IMR-90 (cell line): Measurements from ENCODE around the gene TMTC1. TPM values are rescaled to one million over a fixed set of nuclear protein-coding genes. Genes with fewer than 3 reads are reported as not detected.

Experiments used
- ATAC-seq: fragments of 200-7000 bp; cut with Tn5 transposase; 2 replicates; pipeline ENCODE4 v1.9.1; 2020; ENCODE audit warnings: low read depth, mild to moderate bottlenecking, moderate library complexity
- BruUV-seq: library from RNA; stranded (reverse); fragments of 400-500 nt; replicated peaks from 2 replicates; lab custom pipeline; 2021; lab: Mats Ljungman, UMichigan
- CTCF ChIA-PET: fragments of 300-600 bp; formaldehyde crosslinking; extraction: SDS; loops from one replicate; lab custom pipeline; 2021; ENCODE audit warnings: antibody characterized with exemption; lab: Yijun Ruan, JAX
- POLR2A ChIA-PET: fragments of 300-600 bp; sonication (Branson Sonifier 250); formaldehyde crosslinking; loops from one replicate; lab custom pipeline; 2022; ENCODE audit warnings: antibody characterized with exemption; ENCODE audit not compliant: unreplicated experiment; lab: Charles Lee
- DNase-seq: peaks from one replicate; pipeline ENCODE4 v3.0.0; 2013
- H2AFZ ChIP-seq: replicated peaks from 2 replicates; pipeline ENCODE3; 2013; ENCODE audit warnings: low read length, mild to moderate bottlenecking; ENCODE audit not compliant: poor library complexity
- H2AK5ac ChIP-seq: 2 replicates; pipeline ENCODE4 v1.6.1; 2013; ENCODE audit warnings: low read depth, low read length, inconsistent platforms
- H2AK9ac ChIP-seq: replicated peaks from 2 replicates; pipeline ENCODE3; 2013; ENCODE audit warnings: mild to moderate bottlenecking, low read depth, low read length, moderate library complexity; ENCODE audit not compliant: poor library complexity
- H2BK120ac ChIP-seq: 2 replicates; pipeline ENCODE4 v1.6.1; 2013; ENCODE audit warnings: low read depth, low read length, inconsistent platforms
- H2BK15ac ChIP-seq: 3 replicates; pipeline ENCODE4 v1.6.1; 2013; ENCODE audit warnings: low read depth, low read length, inconsistent platforms
- H2BK20ac ChIP-seq: 2 replicates; pipeline ENCODE4 v1.6.1; 2013; ENCODE audit warnings: low read depth, mild to moderate bottlenecking, inconsistent platforms, low read length, moderate library complexity
- H2BK5ac ChIP-seq: 2 replicates; pipeline ENCODE4 v1.6.1; 2013; ENCODE audit warnings: mild to moderate bottlenecking, low read depth, low read length, inconsistent platforms; ENCODE audit not compliant: poor library complexity, severe bottlenecking
- H3K14ac ChIP-seq: replicated peaks from 2 replicates; pipeline ENCODE4 v1.6.1; 2013; ENCODE audit warnings: low read depth, low read length, inconsistent platforms
- H3K18ac ChIP-seq: 2 replicates; pipeline ENCODE4 v1.6.1; 2013; ENCODE audit warnings: low read depth, low read length, control low read depth
- H3K23ac ChIP-seq: 2 replicates; pipeline ENCODE4 v1.6.1; 2013; ENCODE audit warnings: low read depth, low read length, inconsistent platforms
- H3K27ac ChIP-seq: 2 replicates; pipeline ENCODE4 v1.5.1; 2013; ENCODE audit warnings: mild to moderate bottlenecking, control low read depth, low read length; ENCODE audit not compliant: insufficient read depth
- H3K27me3 ChIP-seq: 2 replicates; pipeline ENCODE4 v1.6.1; 2013; ENCODE audit warnings: low read length; ENCODE audit not compliant: control insufficient read depth, insufficient read depth
- H3K36me3 ChIP-seq: 2 replicates; pipeline ENCODE4 v1.6.1; 2013; ENCODE audit warnings: low read length, mixed read lengths; ENCODE audit not compliant: control insufficient read depth, insufficient read depth
- H3K4ac ChIP-seq: 2 replicates; pipeline ENCODE4 v1.6.1; 2013; ENCODE audit warnings: low read depth, low read length, inconsistent platforms
- H3K4me1 ChIP-seq: 2 replicates; pipeline ENCODE4 v1.6.1; 2013; ENCODE audit warnings: low read length, mixed read lengths; ENCODE audit not compliant: control insufficient read depth, insufficient read depth
- H3K4me2 ChIP-seq: 2 replicates; pipeline ENCODE4 v1.6.1; 2013; ENCODE audit warnings: low read depth, mild to moderate bottlenecking, control low read depth, low read length, moderate library complexity
- H3K4me3 ChIP-seq: 2 replicates; pipeline ENCODE4 v1.5.1; 2013; ENCODE audit warnings: low read depth, mild to moderate bottlenecking, control low read depth, low read length, moderate library complexity; ENCODE audit not compliant: insufficient read depth
- H3K56ac ChIP-seq: 2 replicates; pipeline ENCODE4 v1.6.1; 2013; ENCODE audit warnings: low read length, inconsistent platforms; ENCODE audit not compliant: insufficient read depth; ENCODE audit errors: extremely low read depth
- H3K79me1 ChIP-seq, 2 experiments: 2 replicates each; pipeline ENCODE4 v1.6.1; 2013; ENCODE audit warnings: low read length in 2 of 2, inconsistent platforms in 1 of 2, low read depth in 1 of 2
- H3K9ac ChIP-seq: 2 replicates; pipeline ENCODE4 v1.6.1; 2013; ENCODE audit warnings: low read depth, low read length, control low read depth
- H3K9me1 ChIP-seq: 2 replicates; pipeline ENCODE4 v1.6.1; 2013; ENCODE audit warnings: low read length, inconsistent platforms; ENCODE audit not compliant: insufficient read depth
- H3K9me3 ChIP-seq: 2 replicates; pipeline ENCODE4 v1.6.1; 2013; ENCODE audit warnings: low read length; ENCODE audit not compliant: control insufficient read depth, insufficient read depth
- H4K20me1 ChIP-seq: 2 replicates; pipeline ENCODE4 v1.6.1; 2013; ENCODE audit warnings: low read length, inconsistent platforms; ENCODE audit not compliant: insufficient read depth
- H4K5ac ChIP-seq: 2 replicates; pipeline ENCODE4 v1.6.1; 2013; ENCODE audit warnings: mild to moderate bottlenecking, low read depth, low read length, control low read depth
- H4K8ac ChIP-seq, 2 experiments: 2 replicates each; pipeline ENCODE4 v1.6.1; 2013; ENCODE audit warnings: low read depth in 2 of 2, low read length in 2 of 2, control low read depth in 1 of 2, inconsistent platforms in 1 of 2
- H4K91ac ChIP-seq: 2 replicates; pipeline ENCODE4 v1.6.1; 2013; ENCODE audit warnings: low read depth, low read length, inconsistent platforms; ENCODE audit not compliant: insufficient read depth
- CEBPB ChIP-seq: IDR thresholded peaks from 2 replicates; pipeline ENCODE4 v1.6.1; 2012; ENCODE audit warnings: low read depth, low read length, improper control_type of control experiment
- CHD1 ChIP-seq: IDR thresholded peaks from 2 replicates; pipeline ENCODE4 v1.6.1; 2012; ENCODE audit warnings: low read depth, low read length, improper control_type of control experiment
- FOS ChIP-seq: fragments of 150-350 bp; IDR thresholded peaks from 2 replicates; pipeline ENCODE4 v1.6.1; 2016; ENCODE audit warnings: low read depth, low read length
- MAFK ChIP-seq: IDR thresholded peaks from 2 replicates; pipeline ENCODE4 v1.6.1; 2012; ENCODE audit warnings: low read depth, low read length, improper control_type of control experiment
- MAZ ChIP-seq: IDR thresholded peaks from 2 replicates; pipeline ENCODE4 v1.6.1; 2012; ENCODE audit warnings: low read depth, mild to moderate bottlenecking, low read length, improper control_type of control experiment, moderate library complexity, borderline replicate concordance
- MXI1 ChIP-seq: IDR thresholded peaks from 2 replicates; pipeline ENCODE4 v1.6.1; 2012; ENCODE audit warnings: low read depth, mild to moderate bottlenecking, low read length, moderate library complexity, borderline replicate concordance
- NFE2L2 ChIP-seq: fragments of 150-350 bp; IDR thresholded peaks from 2 replicates; pipeline ENCODE4 v1.6.1; 2016; ENCODE audit warnings: low read depth, mild to moderate bottlenecking, low read length
- POLR2A ChIP-seq: IDR thresholded peaks from 2 replicates; pipeline ENCODE4 v1.6.1; 2012; ENCODE audit warnings: mild to moderate bottlenecking, low read depth, low read length
- RAD21 ChIP-seq: IDR thresholded peaks from 2 replicates; pipeline ENCODE4 v1.6.1; 2012; ENCODE audit warnings: low read length, improper control_type of control experiment
- RCOR1 ChIP-seq: IDR thresholded peaks from 2 replicates; pipeline ENCODE4 v1.6.1; 2012; ENCODE audit warnings: mild to moderate bottlenecking, low read length, improper control_type of control experiment; ENCODE audit not compliant: insufficient replicate concordance
- RFX5 ChIP-seq: IDR thresholded peaks from 2 replicates; pipeline ENCODE4 v1.8.0; 2012; ENCODE audit warnings: low read depth, mild to moderate bottlenecking, low read length, moderate library complexity
- SMC3 ChIP-seq: fragments of 150-350 bp; IDR thresholded peaks from 2 replicates; pipeline ENCODE4 v1.6.1; 2016; ENCODE audit warnings: low read depth, mild to moderate bottlenecking, antibody characterized with exemption, low read length, moderate library complexity
- WGBS, 2 experiments: methylation state at CpG; one replicate each; pipeline versions ENCODE4 v1.1.5 to v1.1.7; 2013; ENCODE audit warnings: missing lambda C conversion rate in 2 of 2; ENCODE audit not compliant: insufficient read length in 1 of 2; ENCODE audit errors: extremely low coverage in 2 of 2; 5-methylcytosine and 5-hydroxymethylcytosine counted together
- dilution Hi-C: fragments of 300-500 bp; cut with HindIII; formaldehyde crosslinking; loops from one replicate; pipeline ENCODE4 v1.14.3; 2018; ENCODE audit warnings: low sequenced_read_pairs; ENCODE audit not compliant: unreplicated experiment
- in situ Hi-C: fragments of 300-500 bp; cut with MboI; formaldehyde crosslinking; loops from 3 replicates; pipeline ENCODE4 v1.14.3; 2019; ENCODE audit warnings: low sequenced_read_pairs, inconsistent platforms, mixed read lengths
- intact Hi-C: fragments of 100-400 bp; cut with micrococcal nuclease; formaldehyde crosslinking; loops from 2 replicates; pipeline ENCODE4 v1.10.0; 2022
- polyA plus RNA-seq, 3 experiments: library from polyadenylated mRNA; depleted of rRNA; stranded (reverse); fragments of >200 nt; gene quantifications; 2 replicates each; pipeline ENCODE4 v1.2.3, GENCODE V29; 2012; ENCODE audit warnings: low replicate concordance in 1 of 3
- total RNA-seq: library from RNA; depleted of rRNA; stranded (reverse); fragments of >200 nt; gene quantifications from 2 replicates; pipeline ENCODE4 v1.2.3, GENCODE V29; 2012
- TF ChIP-seq, protein P1 (sequence below): fragments of 150-350 bp; IDR thresholded peaks from 2 replicates; pipeline ENCODE4 v1.6.1; 2016; ENCODE audit warnings: low read depth, mild to moderate bottlenecking, low read length, moderate library complexity, borderline replicate concordance
- TF ChIP-seq, protein P2 (sequence below): fragments of 150-350 bp; IDR thresholded peaks from 2 replicates; pipeline ENCODE4 v1.6.1; 2017; ENCODE audit warnings: mild to moderate bottlenecking, antibody characterized with exemption, low read length, low read depth
- TF ChIP-seq, protein P3 (sequence below): conservative IDR thresholded peaks from 2 replicates; pipeline ENCODE4 v1.5.1; 2012; ENCODE audit warnings: mild to moderate bottlenecking, low read depth, low read length, improper control_type of control experiment

The TMTC1 gene
- total and polyA plus RNA-seq, 2 of the 4 experiments (the other 2 are of a cell fraction): 12.5 to 36.4 TPM

- in situ Hi-C loops (no loop called here), intact Hi-C loops (no loop called here)
These were observed 231.9 kb downstream of the TMTC1 start for GRCh38 chr12:29551812-29552211.

More at GRCh38 chr12:29551812-29552211, 231.9 kb downstream of the TMTC1 start:
- H3K4me1 ChIP-seq: peaks cover 5% of the 10 kb centered on the region
- no peaks in the 10 kb centered on the region for H3K27me3 ChIP-seq
- H3K4me2 ChIP-seq: no peak overlapping the region
- no peak overlapping the region for H3K27ac ChIP-seq
- H3K9me3 ChIP-seq: no peaks in the 10 kb centered on the region
- H2AK9ac ChIP-seq: no peak overlapping the region
- H4K5ac ChIP-seq: no peak overlapping the region
- H2AFZ ChIP-seq: no peak overlapping the region
- H2BK15ac ChIP-seq: no peak overlapping the region
- POLR2A ChIA-PET: no interaction called here
- TF ChIP-seq CEBPB: no peak
- TF ChIP-seq POLR2A: no peak
- no peak for TF ChIP-seq RFX5
- TF ChIP-seq, protein P1, sequence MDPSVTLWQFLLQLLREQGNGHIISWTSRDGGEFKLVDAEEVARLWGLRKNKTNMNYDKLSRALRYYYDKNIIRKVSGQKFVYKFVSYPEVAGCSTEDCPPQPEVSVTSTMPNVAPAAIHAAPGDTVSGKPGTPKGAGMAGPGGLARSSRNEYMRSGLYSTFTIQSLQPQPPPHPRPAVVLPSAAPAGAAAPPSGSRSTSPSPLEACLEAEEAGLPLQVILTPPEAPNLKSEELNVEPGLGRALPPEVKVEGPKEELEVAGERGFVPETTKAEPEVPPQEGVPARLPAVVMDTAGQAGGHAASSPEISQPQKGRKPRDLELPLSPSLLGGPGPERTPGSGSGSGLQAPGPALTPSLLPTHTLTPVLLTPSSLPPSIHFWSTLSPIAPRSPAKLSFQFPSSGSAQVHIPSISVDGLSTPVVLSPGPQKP: no peak
- no peak for TF ChIP-seq MAZ
- no peak for TF ChIP-seq CHD1
- TF ChIP-seq, protein P2, sequence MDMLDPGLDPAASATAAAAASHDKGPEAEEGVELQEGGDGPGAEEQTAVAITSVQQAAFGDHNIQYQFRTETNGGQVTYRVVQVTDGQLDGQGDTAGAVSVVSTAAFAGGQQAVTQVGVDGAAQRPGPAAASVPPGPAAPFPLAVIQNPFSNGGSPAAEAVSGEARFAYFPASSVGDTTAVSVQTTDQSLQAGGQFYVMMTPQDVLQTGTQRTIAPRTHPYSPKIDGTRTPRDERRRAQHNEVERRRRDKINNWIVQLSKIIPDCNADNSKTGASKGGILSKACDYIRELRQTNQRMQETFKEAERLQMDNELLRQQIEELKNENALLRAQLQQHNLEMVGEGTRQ: no peak
- no peak for TF ChIP-seq SMC3
- TF ChIP-seq MXI1: no peak
- TF ChIP-seq FOS: no peak
- TF ChIP-seq RAD21: no peak
- no peak for TF ChIP-seq NFE2L2
- TF ChIP-seq MAFK: no peak
- no peak for TF ChIP-seq RCOR1
- TF ChIP-seq, protein P3, sequence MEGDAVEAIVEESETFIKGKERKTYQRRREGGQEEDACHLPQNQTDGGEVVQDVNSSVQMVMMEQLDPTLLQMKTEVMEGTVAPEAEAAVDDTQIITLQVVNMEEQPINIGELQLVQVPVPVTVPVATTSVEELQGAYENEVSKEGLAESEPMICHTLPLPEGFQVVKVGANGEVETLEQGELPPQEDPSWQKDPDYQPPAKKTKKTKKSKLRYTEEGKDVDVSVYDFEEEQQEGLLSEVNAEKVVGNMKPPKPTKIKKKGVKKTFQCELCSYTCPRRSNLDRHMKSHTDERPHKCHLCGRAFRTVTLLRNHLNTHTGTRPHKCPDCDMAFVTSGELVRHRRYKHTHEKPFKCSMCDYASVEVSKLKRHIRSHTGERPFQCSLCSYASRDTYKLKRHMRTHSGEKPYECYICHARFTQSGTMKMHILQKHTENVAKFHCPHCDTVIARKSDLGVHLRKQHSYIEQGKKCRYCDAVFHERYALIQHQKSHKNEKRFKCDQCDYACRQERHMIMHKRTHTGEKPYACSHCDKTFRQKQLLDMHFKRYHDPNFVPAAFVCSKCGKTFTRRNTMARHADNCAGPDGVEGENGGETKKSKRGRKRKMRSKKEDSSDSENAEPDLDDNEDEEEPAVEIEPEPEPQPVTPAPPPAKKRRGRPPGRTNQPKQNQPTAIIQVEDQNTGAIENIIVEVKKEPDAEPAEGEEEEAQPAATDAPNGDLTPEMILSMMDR: no peak
- no peak overlapping the region for H3K9ac ChIP-seq
- H2BK20ac ChIP-seq: no peak overlapping the region
- DNase-seq (no peak), ATAC-seq (no peak)
- no peak overlapping the region for H2BK120ac ChIP-seq
- no peak overlapping the region for H3K4ac ChIP-seq
- H3K79me1 ChIP-seq: peaks cover 0 to 10% of the 10 kb centered on the region in 2 experiments; a peak in 2 of 4 replicates
- H2BK5ac ChIP-seq: no peak overlapping the region
- H3K23ac ChIP-seq: no peak overlapping the region
- dilution Hi-C loops: no loop called here
- no peak overlapping the region for H2AK5ac ChIP-seq
- no peak overlapping the region for H4K91ac ChIP-seq
- H3K18ac ChIP-seq: no peak overlapping the region
- CTCF ChIA-PET: interaction anchor here (0.6 kb wide), 1 partner anchor 123 kb away, joined by 4 read pairs; no protein-coding TSS in a partner anchor
- H3K56ac ChIP-seq: no peak overlapping the region
- peaks cover 2% of the 10 kb centered on the region for H3K9me1 ChIP-seq
- H4K8ac ChIP-seq: no peak overlapping the region
- no peaks in the 10 kb centered on the region for H4K20me1 ChIP-seq
- no peak overlapping the region for H3K14ac ChIP-seq
- H3K4me3 ChIP-seq: no peak overlapping the region
- H3K36me3 ChIP-seq: peaks cover 3% of the 10 kb centered on the region; the same call in 1 of the 2 replicates
- WGBS, 2 experiments: no CpG with 5 or more reads among the region's 3 CpGs
- BruUV-seq: no TSS peak
